Measurements from ENCODE around the gene ST3GAL5. TPM values are rescaled to one million over a fixed set of nuclear protein-coding genes. Genes with fewer than 3 reads are reported as not detected.
"Not testable (repeated sequence)": the region's sequence is repeated elsewhere in the genome, so short reads cannot be mapped to it uniquely, and the experiment has no call there.

The ST3GAL5 gene
- total RNA-seq, 4 donors from 2014 or later = 12.6 to 26.0 (median 21.8) TPM

DNA sequence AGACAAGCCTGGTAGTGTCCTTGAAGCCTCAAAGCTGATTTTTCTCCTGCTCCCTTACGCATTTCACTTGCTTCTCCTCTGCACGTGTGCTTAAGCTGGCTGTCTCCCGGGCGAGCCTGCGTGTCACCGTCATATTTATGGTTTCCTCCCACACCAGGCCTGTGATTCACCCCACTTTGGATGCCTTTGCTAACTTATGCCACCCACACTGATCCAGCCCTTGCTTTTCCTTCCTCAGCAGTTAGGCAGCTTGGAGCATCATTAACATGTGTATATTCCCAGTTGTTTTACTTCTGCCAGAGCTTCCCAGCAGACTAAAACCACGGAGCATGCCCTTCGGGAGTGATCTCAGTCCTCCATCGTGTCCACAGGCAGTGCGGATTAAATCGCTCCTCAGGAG is 2.2 kb downstream of the ST3GAL5 start:
- H3K4me3 ChIP-seq = peak overlapping the region in 2 of 4 donors; percentile 19 to 67
- no peaks in the 10 kb centered on the region for H3K9me3 ChIP-seq
- H3K27ac ChIP-seq = peak overlapping the region; percentile 82 to 92 (median 88)
- ATAC-seq (peak in 1 of 2 donors; percentile 27), DNase-seq (peak; percentile 38 to 61)
- intact Hi-C loops (cut with DNase I; ENCODE audit: low total_unique reads) (loop anchor here (10.0 kb wide), 1 partner anchor 162 kb away; no protein-coding TSS in a partner anchor), in situ Hi-C loops (cut with MboI; ENCODE audit: low sequenced_read_pairs in 4 of 4) (loop anchor here in 3 of 4 donors (5.0 to 10.0 kb wide), 3 partner anchors 62 to 191 kb away; no protein-coding TSS in a partner anchor)
- no peaks in the 10 kb centered on the region for H3K27me3 ChIP-seq
- peaks cover 29 to 33% of the 10 kb centered on the region in 2 donors for H3K4me1 ChIP-seq
- TF ChIP-seq POLR2A (IDR thresholded peaks at IDR 0.05) = no peak
- TF ChIP-seq, protein P1, sequence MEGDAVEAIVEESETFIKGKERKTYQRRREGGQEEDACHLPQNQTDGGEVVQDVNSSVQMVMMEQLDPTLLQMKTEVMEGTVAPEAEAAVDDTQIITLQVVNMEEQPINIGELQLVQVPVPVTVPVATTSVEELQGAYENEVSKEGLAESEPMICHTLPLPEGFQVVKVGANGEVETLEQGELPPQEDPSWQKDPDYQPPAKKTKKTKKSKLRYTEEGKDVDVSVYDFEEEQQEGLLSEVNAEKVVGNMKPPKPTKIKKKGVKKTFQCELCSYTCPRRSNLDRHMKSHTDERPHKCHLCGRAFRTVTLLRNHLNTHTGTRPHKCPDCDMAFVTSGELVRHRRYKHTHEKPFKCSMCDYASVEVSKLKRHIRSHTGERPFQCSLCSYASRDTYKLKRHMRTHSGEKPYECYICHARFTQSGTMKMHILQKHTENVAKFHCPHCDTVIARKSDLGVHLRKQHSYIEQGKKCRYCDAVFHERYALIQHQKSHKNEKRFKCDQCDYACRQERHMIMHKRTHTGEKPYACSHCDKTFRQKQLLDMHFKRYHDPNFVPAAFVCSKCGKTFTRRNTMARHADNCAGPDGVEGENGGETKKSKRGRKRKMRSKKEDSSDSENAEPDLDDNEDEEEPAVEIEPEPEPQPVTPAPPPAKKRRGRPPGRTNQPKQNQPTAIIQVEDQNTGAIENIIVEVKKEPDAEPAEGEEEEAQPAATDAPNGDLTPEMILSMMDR (IDR thresholded peaks at IDR 0.05 in 4 of 5, conservative IDR thresholded peaks at IDR 0.05 in 1 of 5) = no peak
- no peaks in the 10 kb centered on the region for H3K36me3 ChIP-seq

DNA sequence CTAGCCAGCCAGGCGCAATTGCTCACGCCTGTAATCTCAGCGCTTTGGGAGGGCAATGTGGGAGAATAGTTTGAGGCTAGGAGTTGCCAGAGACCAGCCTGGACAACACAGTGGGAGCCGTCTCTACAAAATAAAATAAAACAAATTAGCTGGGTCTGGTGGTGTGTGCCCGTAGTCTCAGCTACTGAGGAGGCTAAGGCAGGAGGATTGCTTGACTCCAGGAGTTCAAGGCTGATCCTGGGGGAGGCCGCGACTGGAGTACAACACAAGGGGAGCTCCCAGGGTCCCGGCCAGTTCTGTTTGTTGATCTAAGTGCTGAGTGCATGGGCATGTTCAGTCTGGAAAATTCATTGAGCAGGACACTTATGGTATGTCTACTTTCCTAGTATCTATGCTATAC is 2.6 kb downstream of the ST3GAL5 start:
- Histone ChIP-seq H3K36me3 (no peaks in the 10 kb centered on the region), H3K9me3 (no peaks in the 10 kb centered on the region), H3K4me3 (no peak overlapping the region), H3K27me3 (no peaks in the 10 kb centered on the region), H3K27ac (peak overlapping the region; percentile 82 to 92 (median 88)), H3K4me1 (peaks cover 29 to 33% of the 10 kb centered on the region in 2 donors)
- ATAC-seq (no peak), DNase-seq (no peak)
- in situ Hi-C loops (cut with MboI; ENCODE audit: low sequenced_read_pairs in 4 of 4) = loop anchor here in 3 of 4 donors (5.0 to 10.0 kb wide), 3 partner anchors 61 to 191 kb away; no protein-coding TSS in a partner anchor
- TF ChIP-seq POLR2A (IDR thresholded peaks at IDR 0.05) = no peak
- TF ChIP-seq, protein P1 (IDR thresholded peaks at IDR 0.05 in 4 of 5, conservative IDR thresholded peaks at IDR 0.05 in 1 of 5) = no peak
- intact Hi-C loops (cut with DNase I; ENCODE audit: low total_unique reads) = loop anchor here (10.0 kb wide), 1 partner anchor 161 kb away; no protein-coding TSS in a partner anchor

DNA sequence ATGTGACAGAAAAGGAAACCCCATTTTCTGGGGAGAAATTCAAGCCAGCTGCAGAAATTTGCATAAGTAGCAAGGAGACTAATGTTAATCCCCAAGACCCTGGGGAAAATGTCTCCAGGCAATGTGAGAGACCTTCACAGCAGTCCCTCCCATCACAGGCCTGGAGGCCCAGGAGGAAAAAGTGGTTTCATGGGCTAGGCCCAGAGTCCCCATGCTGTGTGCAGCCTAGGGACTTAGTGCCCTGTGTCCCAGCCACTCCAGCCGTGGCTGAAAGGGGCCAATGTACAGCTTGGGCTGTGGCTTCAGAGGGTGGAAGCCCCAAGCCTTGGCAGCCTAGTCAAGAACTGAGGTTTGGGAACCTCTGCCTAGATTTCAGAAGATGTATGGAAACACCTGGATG is 7.0 kb downstream of the ST3GAL5 start:
- not testable (repeated sequence) for H3K36me3 ChIP-seq, DNase-seq, H3K27me3 ChIP-seq, H3K4me3 ChIP-seq, H3K9me3 ChIP-seq, ATAC-seq, H3K27ac ChIP-seq
- H3K4me1 ChIP-seq = peaks cover 8 to 14% of the 10 kb centered on the region in 2 donors
- in situ Hi-C loops (cut with MboI; ENCODE audit: low sequenced_read_pairs in 4 of 4) = loop anchor here in 2 of 4 donors (5.0 to 10.0 kb wide), 2 partner anchors 54 to 57 kb away; no protein-coding TSS in a partner anchor
- intact Hi-C loops (cut with DNase I; ENCODE audit: low total_unique reads) = loop anchor here (10.0 kb wide), 1 partner anchor 157 kb away; no protein-coding TSS in a partner anchor

DNA sequence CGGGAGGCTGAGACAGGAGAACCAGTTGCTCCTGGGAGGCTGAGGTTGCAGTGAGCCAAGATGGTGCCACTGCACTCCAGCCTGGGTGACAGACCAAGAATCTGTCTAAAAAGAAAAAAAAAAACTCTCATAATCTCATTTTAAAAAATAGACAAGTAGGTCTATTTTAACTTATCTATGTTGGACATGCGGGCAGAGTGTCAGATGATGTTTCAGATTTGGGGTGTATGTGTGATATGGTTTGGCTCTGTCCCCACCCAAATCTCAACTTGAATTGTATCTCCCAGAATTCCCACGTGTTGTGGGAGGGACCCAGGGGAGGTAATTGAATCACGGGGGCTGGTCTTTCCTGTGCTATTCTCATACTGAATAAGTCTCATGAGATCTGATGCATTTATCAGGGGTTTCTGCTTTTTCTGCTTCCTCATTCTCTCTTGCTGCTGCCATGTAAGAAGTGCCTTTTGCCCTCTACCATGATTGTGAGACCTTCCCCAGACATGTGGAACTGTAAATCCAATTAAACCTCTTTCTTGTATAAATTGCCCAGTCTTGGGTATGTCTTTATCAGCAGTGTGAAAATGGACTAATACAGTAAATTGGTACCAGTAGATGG is 8.0 kb downstream of the ST3GAL5 start:
- not testable (repeated sequence) for H3K4me3 ChIP-seq, H3K36me3 ChIP-seq, H3K27ac ChIP-seq, H3K27me3 ChIP-seq, ATAC-seq, H3K4me1 ChIP-seq, DNase-seq, H3K9me3 ChIP-seq
- in situ Hi-C loops (cut with MboI; ENCODE audit: low sequenced_read_pairs in 4 of 4) = loop anchor here in 2 of 4 donors (5.0 to 10.0 kb wide), 2 partner anchors 54 to 56 kb away; no protein-coding TSS in a partner anchor
- intact Hi-C loops (cut with DNase I; ENCODE audit: low total_unique reads) = loop anchor here (10.0 kb wide), 1 partner anchor 156 kb away; no protein-coding TSS in a partner anchor

DNA sequence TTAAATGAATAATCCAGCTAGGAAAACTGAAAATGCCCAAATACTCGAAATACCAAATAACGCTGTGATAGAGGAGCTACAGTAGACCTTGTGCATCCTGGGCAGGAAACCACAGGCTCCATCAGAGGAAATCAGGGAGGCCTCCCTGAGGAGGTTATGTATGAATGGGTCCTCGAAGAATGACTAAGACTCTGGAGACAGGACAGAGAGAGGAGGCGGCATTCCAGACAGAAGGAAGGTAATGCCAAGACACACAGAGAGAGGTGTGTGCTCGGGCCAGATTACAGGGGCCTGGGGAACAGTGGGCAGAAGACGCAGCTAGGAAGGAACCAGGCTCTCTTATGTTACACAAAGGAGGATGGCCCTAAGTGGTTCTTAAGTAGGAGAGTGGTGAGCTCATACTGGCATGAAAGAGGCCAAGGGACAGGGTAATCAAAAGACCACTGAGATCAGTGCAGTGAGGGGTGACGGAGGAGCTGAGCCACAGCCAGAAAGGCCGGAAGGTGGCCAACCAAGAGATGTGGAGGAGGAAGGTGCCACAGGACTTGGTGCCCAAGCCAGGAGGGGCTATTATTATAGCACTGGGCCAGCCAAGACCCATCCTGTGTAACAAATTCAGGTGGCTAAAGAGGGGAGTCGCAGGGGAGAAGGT is 9.9 kb downstream of the ST3GAL5 start:
- no peaks in the 10 kb centered on the region for H3K9me3 ChIP-seq

More for the DNA sequence above, 9.9 kb downstream of the ST3GAL5 start:
- ATAC-seq (no peak), DNase-seq (no peak)
- Histone ChIP-seq H3K36me3 (no peaks in the 10 kb centered on the region), H3K4me1 (peaks cover under 1 to 5% of the 10 kb centered on the region in 2 donors), H3K4me3 (no peak overlapping the region), H3K27ac (no peak overlapping the region), H3K27me3 (no peaks in the 10 kb centered on the region)
- intact Hi-C loops (cut with DNase I; ENCODE audit: low total_unique reads) = no loop called here
- in situ Hi-C loops (cut with MboI; ENCODE audit: low sequenced_read_pairs in 4 of 4) = no loop called here
- no peak for TF ChIP-seq POLR2A (IDR thresholded peaks at IDR 0.05)
- TF ChIP-seq, protein P1 (IDR thresholded peaks at IDR 0.05 in 4 of 5, conservative IDR thresholded peaks at IDR 0.05 in 1 of 5) = no peak
